Heart left ventricle (tissue), 16 donors: ENCODE data around the gene PLCG2. TPM values are rescaled to one million over a fixed set of nuclear protein-coding genes. Genes with fewer than 3 reads are reported as not detected.
A peak's percentile ranks its signal among the peaks of the same experiment; 100 is the strongest.

Source experiments
- ATAC-seq, 4 donors: fragments of 200-7000 bp; cut with Tn5 transposase; one replicate each; pipeline ENCODE4 v1.9.1; 2020 to 2022; ENCODE audit warnings: moderate library complexity in 4 of 4, mild to moderate bottlenecking in 3 of 4, moderate number of reproducible peaks in 1 of 4
- DNase-seq, 5 donors: peaks; one replicate each; pipeline ENCODE4 v3.0.0-alpha.2; 2020
- H3K27ac ChIP-seq, 12 donors: fragments of 200-600 bp; sonication (generic) in 4 of 12; one replicate each; pipeline versions ENCODE4 v1.5.0 to v1.8.0; 2016 to 2022; ENCODE audit warnings: mild to moderate bottlenecking in 2 of 12
- H3K27me3 ChIP-seq, 9 donors: fragments of 200-600 bp; sonication (generic) in 2 of 9; one replicate each; pipeline versions ENCODE4 v1.5.1 to v1.8.0; 2016 to 2022; ENCODE audit warnings: mild to moderate bottlenecking in 3 of 9
- H3K36me3 ChIP-seq, 9 donors: fragments of 200-600 bp; sonication (generic) in 2 of 9; one replicate each; pipeline versions ENCODE4 v1.5.0 to v1.8.0; 2018 to 2022; ENCODE audit warnings: mild to moderate bottlenecking in 2 of 9
- H3K4me1 ChIP-seq, 12 donors: fragments of 200-600 bp; sonication (generic) in 4 of 12; one replicate each; pipeline versions ENCODE4 v1.5.0 to v1.8.0; 2016 to 2022; ENCODE audit warnings: mild to moderate bottlenecking in 3 of 12
- H3K4me3 ChIP-seq, 12 donors: fragments of 200-600 bp; sonication (generic) in 4 of 12; one replicate each; pipeline versions ENCODE4 v1.5.0 to v1.8.0; 2017 to 2022; ENCODE audit warnings: mild to moderate bottlenecking in 9 of 12, moderate library complexity in 4 of 12
- H3K9me3 ChIP-seq, 12 donors: fragments of 200-600 bp; sonication (generic) in 4 of 12; one replicate each; pipeline versions ENCODE4 v1.5.0 to v1.8.0; 2016 to 2022; ENCODE audit warnings: mild to moderate bottlenecking in 1 of 12
- CTCF ChIP-seq, 12 donors: fragments of 200-600 bp; sonication (generic) in 4 of 12; IDR thresholded peaks; one replicate each; pipeline versions ENCODE4 v1.5.0 to v1.8.0; 2018 to 2022; ENCODE audit warnings: antibody characterized with exemption in 12 of 12, mild to moderate bottlenecking in 5 of 12
- POLR2A ChIP-seq, 2 donors: fragments of 450-650 bp; IDR thresholded peaks; one replicate each; pipeline ENCODE4 v1.6.1; 2017; ENCODE audit warnings: antibody characterized with exemption in 2 of 2, mild to moderate bottlenecking in 2 of 2, moderate library complexity in 2 of 2
- WGBS, 4 donors: extraction: QIAGEN DNeasy Blood & Tissue Kit in 2 of 4; methylation state at CpG; one replicate each; pipeline versions ENCODE4 v1.1.5 to v1.1.7; 2013 to 2018; 5-methylcytosine and 5-hydroxymethylcytosine counted together
- intact Hi-C, 10 donors: fragments of 100-400 bp; cut with DNase I; formaldehyde crosslinking; loops; one replicate each; pipeline versions ENCODE4 v1.11.1 to v1.14.2; 2022
- polyA plus RNA-seq, 2 donors: library from polyadenylated mRNA; stranded (reverse); fragments of 200-250 nt; gene quantifications; one replicate each; pipeline ENCODE4 v1.2.3, GENCODE V29; 2013
- total RNA-seq, 9 donors: library from RNA; depleted of rRNA in 2 of 9; stranded (reverse); fragments of >200 nt in 2 of 9; fragmentation: NEBNext Ultra II Directional in 3 of 9; extraction: Animal tissue kit (Norgen Biotek cat#: 25700) in 3 of 9; gene quantifications; one replicate each; pipeline versions ENCODE4 v1.1.0 to v1.2.4, GENCODE V29; 2016 to 2023
- donor health status: ischemic (EF 13 %, LVEDD 7.1; RV severe dilation, severe dysfunction).
- donor health status: healthy with polysubstance abuse.
- donor health status: DM: no; HTN: yes; CAD: no.
- donor health status: DM: no; HTN: no; CAD: no.
- donor health status: ischemic (EF 25% LVEDD 6.9; RV normal size, moderate dysfunction).
- donor health status: ischemic (EF 25% LVEDD 5.7; RV mildly dilated, moderate dysfunction).
- donor health status: healthy.
- donor health status: DM: yes; HTN: yes; CAD: no.
- donor health status: ischemic (EF 35%, LVEDD 5.7; RV mildly dilated, moderate dysfunction).
- donor health status: nonischemic (EF 11% LVEDD 7.7; RV severe dilation, severe dysfunction).
- donor health status: DM: yes; HTN: yes; CAD: no.
- donor health status: PGD.
- donor health status: ischemic (EF 29% LVEDD 5.4; RV normal size, mild dysfunction).
- donor health status: nonischemic (EF 23%, LVEDD 6.1; RV moderate dilation, normal function).

Gene PLCG2
- total and polyA plus RNA-seq, 11 donors, result 2.0 to 35.4 (median 4.7) TPM

- intact Hi-C loops, result no loop called here
- Histone ChIP-seq H3K27me3 (peaks cover 0 to 10% (median 0%) of the 10 kb centered on the region in 9 donors), H3K9me3 (no peaks in the 10 kb centered on the region), H3K36me3 (peaks cover 0 to 9% (median 0%) of the 10 kb centered on the region in 9 donors), H3K4me3 (no peak overlapping the region), H3K27ac (no peak overlapping the region), H3K4me1 (no peaks in the 10 kb centered on the region)
- no peak for ATAC-seq
- no peak for DNase-seq
- WGBS, 4 donors, result 79 to 91% (median 81%) methylated on average over 5 of the region's 5 CpGs
- TF ChIP-seq CTCF (IDR thresholded peaks at IDR 0.05) (no peak), POLR2A (IDR thresholded peaks at IDR 0.05) (no peak)
These were observed 103.5 kb downstream of the PLCG2 start for GRCh38 chr16:81882559-81882958.

GRCh38 chr16:81883235-81883634, 104.1 kb downstream of the PLCG2 start:
- Histone ChIP-seq H3K4me1 (no peaks in the 10 kb centered on the region), H3K36me3 (peaks cover 0 to 8% (median 0%) of the 10 kb centered on the region in 9 donors), H3K4me3 (no peak overlapping the region), H3K27ac (no peak overlapping the region), H3K27me3 (peaks cover 0 to 10% (median 0%) of the 10 kb centered on the region in 9 donors), H3K9me3 (no peaks in the 10 kb centered on the region)
- 88 to 94% (median 93%) methylated on average over 6 of the region's 6 CpGs for WGBS, 4 donors
- DNase-seq (no peak), ATAC-seq (no peak)
- no peak for TF ChIP-seq POLR2A (IDR thresholded peaks at IDR 0.05)
- TF ChIP-seq CTCF (IDR thresholded peaks at IDR 0.05), result no peak
- intact Hi-C loops, result no loop called here

- TF ChIP-seq CTCF (IDR thresholded peaks at IDR 0.05), result peak; percentile 32 to 68 (median 52)
- no peak for TF ChIP-seq POLR2A (IDR thresholded peaks at IDR 0.05)
- peak in 2 of 4 donors; percentile 51 to 52 for ATAC-seq
- Histone ChIP-seq H3K27ac (no peak overlapping the region), H3K4me1 (no peaks in the 10 kb centered on the region), H3K27me3 (peaks cover 0 to 3% (median 0%) of the 10 kb centered on the region in 9 donors), H3K9me3 (no peaks in the 10 kb centered on the region), H3K36me3 (peaks cover 0 to 11% (median 0%) of the 10 kb centered on the region in 9 donors), H3K4me3 (no peak overlapping the region)
- intact Hi-C loops, result no loop called here
- no peak for DNase-seq
- 32 to 43% (median 40%) methylated on average over 9 of the region's 9 CpGs for WGBS, 4 donors
These were observed 107.0 kb downstream of the PLCG2 start for GRCh38 chr16:81885976-81886586.

GRCh38 chr16:81888520-81889394, 109.7 kb downstream of the PLCG2 start:
- H3K9me3 ChIP-seq, result no peaks in the 10 kb centered on the region
- ATAC-seq, result no peak
- peaks cover 0 to 3% (median 0%) of the 10 kb centered on the region in 9 donors for H3K27me3 ChIP-seq
- TF ChIP-seq POLR2A (IDR thresholded peaks at IDR 0.05) (no peak), CTCF (IDR thresholded peaks at IDR 0.05) (no peak)
- intact Hi-C loops, result no loop called here
- 79 to 88% (median 87%) methylated on average over 16 of the region's 16 CpGs for WGBS, 4 donors
- H3K27ac ChIP-seq, result no peak overlapping the region
- peaks cover 0 to 27% (median 0%) of the 10 kb centered on the region in 9 donors for H3K36me3 ChIP-seq
- DNase-seq, result no peak
- H3K4me3 ChIP-seq, result no peak overlapping the region
- H3K4me1 ChIP-seq, result no peaks in the 10 kb centered on the region
